Measurements from ENCODE around the gene PKIG.

PKIG gene

GRCh38 chr20:44615169-44615791 lies 32.9 kb downstream of the PKIG start:
- DNase-seq (peak; percentile 60), ATAC-seq (ENCODE audit: insufficient read depth, low read depth) (peak; percentile 12)
- peaks cover 11% of the 10 kb centered on the region for H3K4me1 ChIP-seq (ENCODE audit: insufficient read depth, low read length)
- H3K9ac ChIP-seq (ENCODE audit: low read depth, low read length) = no peak overlapping the region
- no peak overlapping the region for H2AFZ ChIP-seq (ENCODE audit: low read depth, low read length)
- H3K9me3 ChIP-seq (ENCODE audit: insufficient read depth, low read length, severe bottlenecking) = no peaks in the 10 kb centered on the region
- no peaks in the 10 kb centered on the region for H3K27me3 ChIP-seq (ENCODE audit: insufficient read depth, low read length, poor library complexity)
- TF ChIP-seq CTCF (IDR thresholded peaks at IDR 0.05; ENCODE audit: borderline replicate concordance, extremely low read depth, low read length, poor library complexity, severe bottlenecking) (no peak), EZH2 (IDR thresholded peaks at IDR 0.05; ENCODE audit: borderline replicate concordance, low read depth, low read length, severe bottlenecking) (no peak)
- H3K4me3 ChIP-seq (ENCODE audit: low read depth in 1 of 2, low read length in 2 of 2) = no peak overlapping the region
- peaks cover 70% of the 10 kb centered on the region for H3K36me3 ChIP-seq (ENCODE audit: insufficient read depth, low read length)
- H4K20me1 ChIP-seq (ENCODE audit: insufficient read depth, low read length) = peaks cover 43% of the 10 kb centered on the region
- H3K79me2 ChIP-seq (ENCODE audit: insufficient read depth, low read length) = peaks cover 10% of the 10 kb centered on the region
- H3K4me2 ChIP-seq (ENCODE audit: insufficient read depth, low read length) = no peak overlapping the region
- peak overlapping the region; percentile 68 for H3K27ac ChIP-seq (ENCODE audit: low read length)

- Histone ChIP-seq H3K4me1 (ENCODE audit: insufficient read depth, low read length) (peaks cover 3% of the 10 kb centered on the region), H3K9ac (ENCODE audit: low read depth, low read length) (no peak overlapping the region), H3K27ac (ENCODE audit: low read length) (peak overlapping the region; percentile 68), H3K79me2 (ENCODE audit: insufficient read depth, low read length) (peaks cover 16% of the 10 kb centered on the region), H3K4me2 (ENCODE audit: insufficient read depth, low read length) (no peak overlapping the region), H3K9me3 (ENCODE audit: insufficient read depth, low read length, severe bottlenecking) (no peaks in the 10 kb centered on the region), H3K36me3 (ENCODE audit: insufficient read depth, low read length) (peaks cover 78% of the 10 kb centered on the region), H3K27me3 (ENCODE audit: insufficient read depth, low read length, poor library complexity) (no peaks in the 10 kb centered on the region), H4K20me1 (ENCODE audit: insufficient read depth, low read length) (peaks cover 51% of the 10 kb centered on the region), H2AFZ (ENCODE audit: low read depth, low read length) (no peak overlapping the region), H3K4me3 (ENCODE audit: low read depth in 1 of 2, low read length in 2 of 2) (no peak overlapping the region)
- ATAC-seq (ENCODE audit: insufficient read depth, low read depth) = peak; percentile 41
- peak; percentile 59 for DNase-seq
- TF ChIP-seq CTCF (IDR thresholded peaks at IDR 0.05; ENCODE audit: borderline replicate concordance, extremely low read depth, low read length, poor library complexity, severe bottlenecking) (peak; percentile 18), EZH2 (IDR thresholded peaks at IDR 0.05; ENCODE audit: borderline replicate concordance, low read depth, low read length, severe bottlenecking) (no peak)
These were observed 33.7 kb downstream of the PKIG start for GRCh38 chr20:44615876-44616603.

- Histone ChIP-seq H3K4me2 (ENCODE audit: insufficient read depth, low read length) (no peak overlapping the region), H3K4me3 (ENCODE audit: low read depth in 1 of 2, low read length in 2 of 2) (no peak overlapping the region), H3K27ac (ENCODE audit: low read length) (peak overlapping the region; percentile 68; the same call in 1 of the 2 replicates), H3K9me3 (ENCODE audit: insufficient read depth, low read length, severe bottlenecking) (no peaks in the 10 kb centered on the region), H3K27me3 (ENCODE audit: insufficient read depth, low read length, poor library complexity) (no peaks in the 10 kb centered on the region), H2AFZ (ENCODE audit: low read depth, low read length) (no peak overlapping the region), H4K20me1 (ENCODE audit: insufficient read depth, low read length) (peaks cover 55% of the 10 kb centered on the region), H3K79me2 (ENCODE audit: insufficient read depth, low read length) (peaks cover 19% of the 10 kb centered on the region), H3K9ac (ENCODE audit: low read depth, low read length) (no peak overlapping the region), H3K4me1 (ENCODE audit: insufficient read depth, low read length) (no peaks in the 10 kb centered on the region), H3K36me3 (ENCODE audit: insufficient read depth, low read length) (peaks cover 83% of the 10 kb centered on the region)
- TF ChIP-seq EZH2 (IDR thresholded peaks at IDR 0.05; ENCODE audit: borderline replicate concordance, low read depth, low read length, severe bottlenecking) (no peak), CTCF (IDR thresholded peaks at IDR 0.05; ENCODE audit: borderline replicate concordance, extremely low read depth, low read length, poor library complexity, severe bottlenecking) (no peak)
- peak; percentile 2 for ATAC-seq (ENCODE audit: insufficient read depth, low read depth)
- DNase-seq = no peak
These were observed 34.2 kb downstream of the PKIG start for GRCh38 chr20:44616604-44616964.
